Mesenchymal stem cell (in vitro differentiated cells and primary cell): Measurements from ENCODE around the gene ATP9B.

Experiments used
- DNase-seq: peaks from one replicate; pipeline ENCODE4 v3.0.0-alpha.2; 2013
- H2AFZ ChIP-seq: one replicate; pipeline ENCODE4 v1.6.1; 2013; ENCODE audit warnings: low read depth, mild to moderate bottlenecking, control low read depth, inconsistent platforms, low read length, moderate library complexity
- H2AK5ac ChIP-seq: 2 replicates; pipeline ENCODE4 v1.6.1; 2013; ENCODE audit warnings: low read length, moderate library complexity, mild to moderate bottlenecking, inconsistent platforms; ENCODE audit not compliant: severe bottlenecking
- H2BK120ac ChIP-seq: one replicate; pipeline ENCODE4 v1.6.1; 2013; ENCODE audit warnings: low read depth, mild to moderate bottlenecking, inconsistent platforms, low read length, moderate library complexity
- H2BK12ac ChIP-seq, 2 experiments: one replicate each; pipeline ENCODE4 v1.6.1; 2013; ENCODE audit warnings: inconsistent platforms in 2 of 2, low read length in 2 of 2, mild to moderate bottlenecking in 2 of 2, moderate library complexity in 2 of 2, control low read depth in 1 of 2
- H2BK15ac ChIP-seq: one replicate; pipeline ENCODE4 v1.6.1; 2013; ENCODE audit warnings: mild to moderate bottlenecking, low read depth, inconsistent platforms; ENCODE audit not compliant: poor library complexity, severe bottlenecking
- H2BK5ac ChIP-seq: 2 replicates; pipeline ENCODE4 v1.6.1; 2013; ENCODE audit warnings: low read depth, mild to moderate bottlenecking, low read length, control low read depth, inconsistent platforms; ENCODE audit not compliant: poor library complexity, severe bottlenecking
- H3K14ac ChIP-seq, 2 experiments: one replicate each; pipeline ENCODE4 v1.6.1; 2013; ENCODE audit warnings: inconsistent platforms in 2 of 2, low read length in 2 of 2, control low read depth in 1 of 2, mild to moderate bottlenecking in 1 of 2, moderate library complexity in 1 of 2
- H3K18ac ChIP-seq, 2 experiments: one replicate each; pipeline ENCODE4 v1.6.1; 2013; ENCODE audit warnings: inconsistent platforms in 2 of 2, low read length in 2 of 2, control low read depth in 1 of 2, low read depth in 1 of 2, mild to moderate bottlenecking in 1 of 2
- H3K23ac ChIP-seq, 2 experiments: one replicate each; pipeline ENCODE4 v1.6.1; 2013; ENCODE audit warnings: inconsistent platforms in 2 of 2, low read length in 2 of 2, mild to moderate bottlenecking in 2 of 2, moderate library complexity in 2 of 2, control low read depth in 1 of 2
- H3K27ac ChIP-seq: 2 replicates; pipeline ENCODE4 v1.5.1; 2013; ENCODE audit warnings: mild to moderate bottlenecking, moderate library complexity, low read length, control low read depth, inconsistent platforms; ENCODE audit not compliant: poor library complexity, severe bottlenecking
- H3K27me3 ChIP-seq, 2 experiments: 2 replicates each; pipeline versions ENCODE4 v1.6.1 to v1.7.0; 2013; ENCODE audit warnings: low read length in 2 of 2, mild to moderate bottlenecking in 2 of 2, moderate library complexity in 2 of 2, control low read depth in 1 of 2, inconsistent platforms in 1 of 2; ENCODE audit not compliant: control insufficient read depth in 1 of 2, insufficient read depth in 1 of 2
- H3K36me3 ChIP-seq, 2 experiments: 2 replicates each; pipeline versions ENCODE4 v1.6.1 to v1.7.0; 2013; ENCODE audit warnings: low read length in 2 of 2, control low read depth in 1 of 2, inconsistent platforms in 1 of 2, low read depth in 1 of 2, mild to moderate bottlenecking in 1 of 2; ENCODE audit not compliant: insufficient read depth in 2 of 2, control insufficient read depth in 1 of 2
- H3K4ac ChIP-seq, 2 experiments: one replicate each; pipeline ENCODE4 v1.6.1; 2013; ENCODE audit warnings: inconsistent platforms in 2 of 2, low read length in 2 of 2, mild to moderate bottlenecking in 2 of 2, moderate library complexity in 2 of 2, control low read depth in 1 of 2, low read depth in 1 of 2
- H3K4me1 ChIP-seq: 2 replicates; pipeline ENCODE4 v1.6.1; 2013; ENCODE audit warnings: low read depth, low read length, control low read depth; ENCODE audit not compliant: control insufficient read depth, insufficient read depth
- H3K4me2 ChIP-seq: 2 replicates; pipeline ENCODE4 v1.6.1; 2013; ENCODE audit warnings: low read length, mild to moderate bottlenecking, inconsistent platforms; ENCODE audit not compliant: poor library complexity, severe bottlenecking
- H3K4me3 ChIP-seq, 2 experiments: 2 replicates each; pipeline versions ENCODE4 v1.5.1 to v1.7.0; 2013; ENCODE audit warnings: low read length in 2 of 2, mild to moderate bottlenecking in 2 of 2, control low read depth in 1 of 2, low read depth in 1 of 2; ENCODE audit not compliant: insufficient read depth in 1 of 2
- H3K79me1 ChIP-seq: replicated peaks from 2 replicates; pipeline ENCODE4 v1.6.1; 2013; ENCODE audit warnings: mild to moderate bottlenecking, control low read depth, low read length, inconsistent platforms; ENCODE audit not compliant: poor library complexity, severe bottlenecking
- H3K9ac ChIP-seq: 2 replicates; pipeline ENCODE4 v1.7.0; 2013; ENCODE audit warnings: mild to moderate bottlenecking, low read length, moderate library complexity
- H3K9me3 ChIP-seq: 2 replicates; pipeline ENCODE4 v1.7.0; 2013; ENCODE audit warnings: mild to moderate bottlenecking, low read length; ENCODE audit not compliant: control insufficient read depth
- H4K8ac ChIP-seq: one replicate; pipeline ENCODE4 v1.6.1; 2013; ENCODE audit warnings: inconsistent platforms, mild to moderate bottlenecking, low read length, moderate library complexity
- H4K91ac ChIP-seq: one replicate; pipeline ENCODE4 v1.6.1; 2013; ENCODE audit warnings: mild to moderate bottlenecking, low read length, inconsistent platforms
- WGBS: methylation state at CpG from one replicate; pipeline ENCODE4 v1.1.7; 2013; ENCODE audit warnings: mixed read lengths; 5-methylcytosine and 5-hydroxymethylcytosine counted together

The ATP9B gene

DNA sequence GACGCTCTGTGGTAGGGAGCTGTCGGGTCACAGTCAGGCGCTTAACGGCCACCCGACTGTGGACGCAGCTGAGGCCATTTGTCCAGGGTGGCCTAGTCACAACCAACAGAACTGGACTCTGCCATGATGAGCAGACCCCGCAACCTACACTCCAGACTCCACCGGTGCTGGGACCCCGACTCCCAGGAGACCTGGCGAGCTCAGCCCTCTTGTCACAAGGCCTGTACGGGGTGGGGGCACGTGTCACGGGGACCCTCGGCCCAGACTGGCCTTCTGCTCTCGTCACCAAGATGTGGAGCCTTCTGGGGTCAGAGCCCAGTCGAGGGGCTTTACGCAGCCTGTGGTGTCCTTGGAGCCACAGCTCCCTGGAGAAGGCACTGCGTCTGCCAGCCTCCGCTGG is 349.0 kb downstream of the ATP9B start:
- no peak overlapping the region for H3K23ac ChIP-seq
- H3K79me1 ChIP-seq, result no peaks in the 10 kb centered on the region
- H3K4me2 ChIP-seq, result no peak overlapping the region
- DNase-seq, result no peak
- H3K9me3 ChIP-seq, result no peaks in the 10 kb centered on the region
- no peak overlapping the region for H3K4ac ChIP-seq
- H2AK5ac ChIP-seq, result no peak overlapping the region
- H2AFZ ChIP-seq, result no peak overlapping the region
- no peak overlapping the region for H4K91ac ChIP-seq
- no peak overlapping the region for H2BK5ac ChIP-seq
- H3K36me3 ChIP-seq, result peaks cover 4 to 8% of the 10 kb centered on the region in 2 experiments
- no peak overlapping the region for H3K4me3 ChIP-seq
- H2BK15ac ChIP-seq, result no peak overlapping the region
- no peak overlapping the region for H2BK120ac ChIP-seq
- WGBS, result 95% methylated on average over 19 of the region's 19 CpGs
- H2BK12ac ChIP-seq, result no peak overlapping the region
- peaks cover 6 to 18% of the 10 kb centered on the region in 2 experiments for H3K27me3 ChIP-seq
- H3K27ac ChIP-seq, result no peak overlapping the region
- H3K4me1 ChIP-seq, result peaks cover 23% of the 10 kb centered on the region
- H3K14ac ChIP-seq, result no peak overlapping the region
- no peak overlapping the region for H4K8ac ChIP-seq
- H3K9ac ChIP-seq, result no peak overlapping the region
- H3K18ac ChIP-seq, result no peak overlapping the region

DNA sequence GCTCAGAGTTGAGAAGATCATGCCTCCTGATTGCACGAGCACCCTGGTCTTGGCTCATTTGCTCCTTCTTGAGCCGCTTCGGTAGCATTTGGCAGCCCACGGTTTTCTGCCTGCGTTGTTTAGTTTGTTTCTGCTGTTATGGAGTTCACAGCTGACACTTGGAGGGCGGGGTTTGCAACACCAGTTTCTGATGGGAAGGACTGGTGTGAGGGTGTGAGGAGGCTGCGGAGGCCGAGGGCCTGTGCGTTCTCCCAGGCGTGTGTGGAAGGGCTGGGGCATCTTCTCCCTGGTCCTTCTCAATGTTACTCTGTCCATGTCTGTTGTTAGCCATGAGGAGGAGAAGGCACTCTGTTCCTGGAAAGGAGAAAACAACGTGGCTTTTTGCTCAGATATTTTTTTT is 349.4 kb downstream of the ATP9B start:
- Histone ChIP-seq H3K27me3 (peaks cover 8 to 14% of the 10 kb centered on the region in 2 experiments), H2BK15ac (no peak overlapping the region), H3K4me2 (no peak overlapping the region), H3K23ac (no peak overlapping the region), H3K36me3 (peaks cover 4% of the 10 kb centered on the region in 2 experiments), H3K79me1 (no peaks in the 10 kb centered on the region), H3K27ac (no peak overlapping the region), H3K14ac (no peak overlapping the region), H2BK120ac (no peak overlapping the region), H2AK5ac (no peak overlapping the region), H3K4me1 (peaks cover 25% of the 10 kb centered on the region), H3K4me3 (no peak overlapping the region), H4K91ac (no peak overlapping the region), H2AFZ (no peak overlapping the region), H3K9me3 (no peaks in the 10 kb centered on the region), H4K8ac (no peak overlapping the region), H2BK5ac (no peak overlapping the region), H3K4ac (no peak overlapping the region), H3K18ac (no peak overlapping the region), H3K9ac (no peak overlapping the region), H2BK12ac (no peak overlapping the region)
- WGBS, result 91% methylated on average over 11 of the region's 11 CpGs
- DNase-seq, result no peak

DNA sequence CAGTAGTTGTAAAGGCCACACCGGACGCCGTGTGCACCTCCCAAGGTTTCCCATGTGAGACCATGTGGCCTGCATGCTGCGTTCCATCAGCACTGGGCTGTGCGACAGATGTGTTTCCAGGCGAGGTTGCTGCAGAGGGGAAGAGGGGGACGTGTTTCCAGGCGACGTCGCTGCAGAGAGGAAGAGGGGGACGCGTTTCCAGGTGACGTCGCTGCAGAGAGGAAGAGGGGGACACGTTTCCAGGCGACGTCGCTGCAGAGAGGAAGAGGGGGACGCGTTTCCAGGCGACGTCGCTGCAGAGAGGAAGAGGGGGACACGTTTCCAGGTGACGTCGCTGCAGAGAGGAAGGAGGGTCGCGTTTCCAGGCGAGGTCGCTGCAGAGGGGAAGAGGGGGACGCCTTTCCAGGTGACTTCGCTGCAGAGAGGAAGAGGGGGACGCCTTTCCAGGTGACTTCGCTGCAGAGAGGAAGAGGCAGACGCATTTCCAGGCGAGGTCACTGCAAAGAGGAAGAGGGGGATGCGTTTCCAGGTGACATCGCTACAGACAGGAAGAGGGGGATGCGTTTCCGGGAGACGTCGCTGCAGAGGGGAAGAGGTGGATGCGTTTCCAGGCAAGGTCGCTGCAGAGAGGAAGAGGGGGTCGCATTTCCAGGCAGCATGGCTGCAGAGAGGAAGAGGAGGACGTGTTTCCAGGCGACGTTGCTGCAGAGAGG is 351.0 kb downstream of the ATP9B start:
- H3K9me3 ChIP-seq, result no peaks in the 10 kb centered on the region
- peaks cover 22% of the 10 kb centered on the region for H3K4me1 ChIP-seq
- no peak overlapping the region for H2BK120ac ChIP-seq
- no peak overlapping the region for H2BK15ac ChIP-seq
- no peak overlapping the region for H3K23ac ChIP-seq
- no peak overlapping the region for H3K27ac ChIP-seq
- 92% methylated on average over 48 of the region's 48 CpGs for WGBS
- H3K36me3 ChIP-seq, result peaks cover 4% of the 10 kb centered on the region in 2 experiments
- H2AK5ac ChIP-seq, result no peak overlapping the region
- H3K4me2 ChIP-seq, result no peak overlapping the region
- no peak overlapping the region for H4K8ac ChIP-seq
- H3K27me3 ChIP-seq, result peaks cover 17 to 19% of the 10 kb centered on the region in 2 experiments
- no peak overlapping the region for H3K4me3 ChIP-seq
- no peak overlapping the region for H2BK5ac ChIP-seq
- H2AFZ ChIP-seq, result no peak overlapping the region
- DNase-seq, result no peak
- H3K4ac ChIP-seq, result no peak overlapping the region
- H3K14ac ChIP-seq, result no peak overlapping the region
- no peaks in the 10 kb centered on the region for H3K79me1 ChIP-seq
- no peak overlapping the region for H4K91ac ChIP-seq
- H2BK12ac ChIP-seq, result no peak overlapping the region
- no peak overlapping the region for H3K9ac ChIP-seq
- H3K18ac ChIP-seq, result no peak overlapping the region

DNA sequence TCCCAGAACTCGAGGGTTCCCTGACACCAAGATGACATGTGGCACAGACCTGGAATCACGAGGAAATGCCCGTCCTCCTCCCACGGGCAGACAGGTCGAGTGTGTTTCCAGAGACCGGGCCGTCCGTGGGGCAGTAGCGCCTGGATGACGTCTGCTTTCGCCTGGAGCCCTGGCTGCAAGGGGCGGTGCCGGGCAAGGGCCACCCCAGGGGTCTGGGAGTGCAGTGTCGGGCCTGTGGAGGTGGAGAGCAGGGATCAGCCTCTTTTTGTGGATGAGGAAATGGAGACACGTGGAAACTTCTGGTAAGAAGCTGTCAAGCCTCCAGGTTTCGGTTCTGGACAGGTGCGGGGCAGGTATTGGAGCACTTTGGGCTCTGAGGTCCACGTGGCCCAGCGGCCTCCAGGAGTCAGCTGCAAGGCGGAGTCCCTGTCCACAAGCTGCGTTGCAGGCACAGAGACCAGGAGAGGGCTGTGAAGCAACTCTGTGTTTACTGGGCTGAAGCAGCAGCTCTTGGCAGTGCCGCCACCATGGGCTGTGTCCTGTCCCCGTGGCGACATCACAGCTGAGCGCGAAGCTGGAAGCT is 352.2 kb downstream of the ATP9B start:
- Histone ChIP-seq H2AFZ (no peak overlapping the region), H2BK12ac (no peak overlapping the region), H3K4ac (no peak overlapping the region), H3K27me3 (peaks cover 17 to 23% of the 10 kb centered on the region in 2 experiments), H3K4me1 (peaks cover 25% of the 10 kb centered on the region), H4K91ac (no peak overlapping the region), H2BK120ac (no peak overlapping the region), H3K4me2 (no peak overlapping the region), H4K8ac (no peak overlapping the region), H2BK5ac (no peak overlapping the region), H3K14ac (no peak overlapping the region), H3K23ac (no peak overlapping the region), H2BK15ac (no peak overlapping the region), H3K18ac (no peak overlapping the region), H3K4me3 (no peak overlapping the region), H3K36me3 (peaks cover 4 to 6% of the 10 kb centered on the region in 2 experiments), H3K9ac (no peak overlapping the region), H3K9me3 (no peaks in the 10 kb centered on the region), H3K27ac (no peak overlapping the region), H3K79me1 (no peaks in the 10 kb centered on the region), H2AK5ac (no peak overlapping the region)
- WGBS, result 94% methylated on average over 26 of the region's 26 CpGs
- no peak for DNase-seq
